Peyer's patch (tissue), 4 donors: Measurements from ENCODE around the gene SLC25A48.
A peak's percentile ranks its signal among the peaks of the same experiment; 100 is the strongest.

ENCODE experiments used
- CTCF ChIP-seq, 6 experiments: fragments of 450-650 bp in 4 of 6; fragments of 200-600 bp in 2 of 6; sonication (generic) in 1 of 6; IDR thresholded peaks; one replicate each; pipeline ENCODE4 v1.5.1; 2017 to 2019; ENCODE audit warnings: antibody characterized with exemption in 6 of 6, mild to moderate bottlenecking in 3 of 6, moderate library complexity in 1 of 6
- POLR2A ChIP-seq, 2 donors: fragments of 450-650 bp; IDR thresholded peaks; one replicate each; pipeline ENCODE4 v1.5.1; 2017; ENCODE audit warnings: antibody characterized with exemption in 2 of 2, mild to moderate bottlenecking in 2 of 2, moderate library complexity in 2 of 2

- TF ChIP-seq CTCF (IDR thresholded peaks at IDR 0.05) (peak in 4 of 6 experiments; percentile 51 to 73 (median 66)), POLR2A (IDR thresholded peaks at IDR 0.05) (no peak)
These were observed 4.6 kb upstream of the SLC25A48 start for GRCh38 chr5:135829681-135830383.
